ENCODE measurements around the gene ZNF362. TPM values are rescaled to one million over a fixed set of nuclear protein-coding genes. Genes with fewer than 3 reads are reported as not detected.

The ZNF362 gene
- total RNA-seq, 3 donors from 2014 or later (not counting 1 experiment from before 2014, with no cell fraction given): 34.7 to 39.1 (median 38.3) TPM

DNA sequence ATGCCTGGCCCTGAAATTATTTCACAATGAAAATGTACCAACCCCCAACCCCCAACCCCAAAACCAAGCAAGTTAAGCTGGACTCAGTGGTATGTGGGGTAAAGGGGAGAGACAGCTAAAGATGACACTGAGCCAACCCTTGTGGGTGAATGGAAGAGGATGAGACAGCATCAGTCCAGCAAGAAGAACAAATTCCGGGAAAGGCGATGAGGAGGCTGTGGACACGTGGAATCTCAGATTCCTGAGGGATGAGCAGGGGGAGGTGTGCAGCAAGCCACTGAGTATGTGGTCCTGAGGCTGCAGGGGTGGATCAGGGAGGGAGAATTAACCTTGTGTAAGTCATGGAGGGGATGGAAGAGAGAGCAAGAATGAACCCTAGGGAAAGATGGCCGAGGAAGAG, 14.4 kb upstream of the ZNF362 start:
- H3K4me1 ChIP-seq (ENCODE audit: control insufficient read depth, insufficient read depth, low read length): peaks cover 6% of the 10 kb centered on the region
- H3K27me3 Mint-ChIP-seq (ENCODE audit: low read depth in 2 of 2): peaks cover 3 to 18% of the 10 kb centered on the region in 2 donors
- ATAC-seq (no peak), DNase-seq (no peak)
- 91% methylated on average over 4 of the region's 4 CpGs for WGBS (ENCODE audit: insufficient coverage)
- TF ChIP-seq, protein P1, sequence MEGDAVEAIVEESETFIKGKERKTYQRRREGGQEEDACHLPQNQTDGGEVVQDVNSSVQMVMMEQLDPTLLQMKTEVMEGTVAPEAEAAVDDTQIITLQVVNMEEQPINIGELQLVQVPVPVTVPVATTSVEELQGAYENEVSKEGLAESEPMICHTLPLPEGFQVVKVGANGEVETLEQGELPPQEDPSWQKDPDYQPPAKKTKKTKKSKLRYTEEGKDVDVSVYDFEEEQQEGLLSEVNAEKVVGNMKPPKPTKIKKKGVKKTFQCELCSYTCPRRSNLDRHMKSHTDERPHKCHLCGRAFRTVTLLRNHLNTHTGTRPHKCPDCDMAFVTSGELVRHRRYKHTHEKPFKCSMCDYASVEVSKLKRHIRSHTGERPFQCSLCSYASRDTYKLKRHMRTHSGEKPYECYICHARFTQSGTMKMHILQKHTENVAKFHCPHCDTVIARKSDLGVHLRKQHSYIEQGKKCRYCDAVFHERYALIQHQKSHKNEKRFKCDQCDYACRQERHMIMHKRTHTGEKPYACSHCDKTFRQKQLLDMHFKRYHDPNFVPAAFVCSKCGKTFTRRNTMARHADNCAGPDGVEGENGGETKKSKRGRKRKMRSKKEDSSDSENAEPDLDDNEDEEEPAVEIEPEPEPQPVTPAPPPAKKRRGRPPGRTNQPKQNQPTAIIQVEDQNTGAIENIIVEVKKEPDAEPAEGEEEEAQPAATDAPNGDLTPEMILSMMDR (IDR thresholded peaks at IDR 0.05): no peak
- H3K36me3 ChIP-seq (ENCODE audit: control insufficient read depth, insufficient read depth, low read length): no peaks in the 10 kb centered on the region
- H3K27me3 ChIP-seq (ENCODE audit: control insufficient read depth, insufficient read depth, low read length): no peaks in the 10 kb centered on the region
- H3K9me3 Mint-ChIP-seq: no peaks in the 10 kb centered on the region
- H3K27ac ChIP-seq (ENCODE audit: low read length): no peak overlapping the region
- peaks cover 5 to 6% of the 10 kb centered on the region in 2 donors for H3K4me1 Mint-ChIP-seq
- no peak overlapping the region for H3K4me3 ChIP-seq (ENCODE audit: low read length)
- no peaks in the 10 kb centered on the region for H3K9me3 ChIP-seq (ENCODE audit: control insufficient read depth, insufficient read depth, low read length)
- H3K36me3 Mint-ChIP-seq: no peaks in the 10 kb centered on the region
- H3K27ac Mint-ChIP-seq: no peak overlapping the region
- H3K4me3 Mint-ChIP-seq: no peak overlapping the region
- intact Hi-C loops (cut with micrococcal nuclease): no loop called here

DNA sequence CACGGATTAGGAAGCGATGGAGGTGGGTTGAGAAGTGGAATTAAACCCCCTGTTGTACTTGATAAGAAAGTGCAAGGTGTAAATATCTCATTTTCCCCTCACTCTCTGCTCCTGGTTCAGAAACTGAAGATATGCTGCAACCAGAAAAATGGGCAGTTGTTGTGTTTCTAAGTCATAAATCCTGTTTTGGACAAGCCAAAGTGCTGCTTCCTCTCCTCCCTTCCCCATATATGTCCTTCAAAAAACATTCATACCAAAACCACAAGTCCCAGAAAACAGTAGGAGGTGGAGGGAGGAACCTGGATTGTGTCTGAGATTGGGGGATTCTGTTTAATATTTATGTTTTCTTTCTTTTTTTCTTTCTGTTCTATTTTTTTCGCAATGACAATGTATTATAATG, 13.6 kb upstream of the ZNF362 start:
- Histone ChIP-seq H3K4me1 (ENCODE audit: control insufficient read depth, insufficient read depth, low read length) (peaks cover 2% of the 10 kb centered on the region), H3K36me3 (ENCODE audit: control insufficient read depth, insufficient read depth, low read length) (no peaks in the 10 kb centered on the region), H3K27ac (ENCODE audit: low read length) (no peak overlapping the region), H3K4me3 (ENCODE audit: low read length) (no peak overlapping the region), H3K27me3 (ENCODE audit: control insufficient read depth, insufficient read depth, low read length) (no peaks in the 10 kb centered on the region), H3K9me3 (ENCODE audit: control insufficient read depth, insufficient read depth, low read length) (no peaks in the 10 kb centered on the region)
- Mint-ChIP-seq H3K9me3 (no peaks in the 10 kb centered on the region), H3K36me3 (no peaks in the 10 kb centered on the region), H3K27me3 (ENCODE audit: low read depth in 2 of 2) (peaks cover 3 to 18% of the 10 kb centered on the region in 2 donors), H3K4me3 (no peak overlapping the region), H3K4me1 (peaks cover 1% of the 10 kb centered on the region in 2 donors), H3K27ac (no peak overlapping the region)
- TF ChIP-seq, protein P1 (IDR thresholded peaks at IDR 0.05): no peak
- ATAC-seq: no peak
- DNase-seq: no peak
- intact Hi-C loops (cut with micrococcal nuclease): no loop called here
- WGBS (ENCODE audit: insufficient coverage): no CpG with 5 or more reads among the region's 3 CpGs

DNA sequence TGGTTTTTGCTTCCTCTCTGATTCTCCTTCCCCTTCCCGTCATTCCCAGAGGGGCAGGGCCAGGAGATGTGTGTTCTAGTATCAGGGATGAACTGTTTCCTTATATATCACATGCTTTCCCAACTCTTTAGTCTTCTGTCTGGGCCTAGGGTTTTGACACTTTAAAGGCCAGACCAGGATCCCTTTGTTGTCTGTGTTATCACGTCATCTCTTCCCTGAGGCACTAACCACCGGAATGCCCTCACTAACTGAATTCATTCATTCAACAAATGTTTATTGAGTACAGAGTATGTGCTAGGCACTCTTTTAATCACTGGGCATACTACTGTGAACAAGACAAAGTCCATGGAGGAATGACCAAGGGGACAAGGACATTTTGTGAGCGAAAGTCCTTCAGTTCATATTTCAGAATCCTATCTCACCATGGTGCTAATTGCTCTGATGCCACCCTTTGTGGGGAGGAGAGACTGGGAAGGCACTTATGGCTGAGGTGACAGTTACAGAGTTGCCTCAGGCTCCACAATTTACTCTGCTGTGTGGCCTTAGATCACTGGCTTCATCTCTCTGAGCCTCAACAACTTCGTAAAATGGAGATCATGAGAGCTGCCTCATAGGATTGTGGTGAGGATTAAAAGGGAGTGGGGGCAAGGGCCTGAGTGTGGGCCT, 12.0 kb upstream of the ZNF362 start:
- Mint-ChIP-seq H3K4me1 (peaks cover 0 to 5% of the 10 kb centered on the region in 2 donors), H3K36me3 (no peaks in the 10 kb centered on the region), H3K27me3 (ENCODE audit: low read depth in 2 of 2) (peaks cover 10 to 24% of the 10 kb centered on the region in 2 donors), H3K9me3 (no peaks in the 10 kb centered on the region), H3K27ac (no peak overlapping the region), H3K4me3 (no peak overlapping the region)
- no peak overlapping the region for H3K27ac ChIP-seq (ENCODE audit: low read length)
- no peaks in the 10 kb centered on the region for H3K36me3 ChIP-seq (ENCODE audit: control insufficient read depth, insufficient read depth, low read length)
- H3K4me3 ChIP-seq (ENCODE audit: low read length): no peak overlapping the region
- ATAC-seq (no peak), DNase-seq (no peak)
- 93% methylated on average over 3 of the region's 5 CpGs for WGBS (ENCODE audit: insufficient coverage)
- no peaks in the 10 kb centered on the region for H3K9me3 ChIP-seq (ENCODE audit: control insufficient read depth, insufficient read depth, low read length)
- intact Hi-C loops (cut with micrococcal nuclease): no loop called here
- no peaks in the 10 kb centered on the region for H3K4me1 ChIP-seq (ENCODE audit: control insufficient read depth, insufficient read depth, low read length)
- TF ChIP-seq, protein P1 (IDR thresholded peaks at IDR 0.05): no peak
- no peaks in the 10 kb centered on the region for H3K27me3 ChIP-seq (ENCODE audit: control insufficient read depth, insufficient read depth, low read length)

DNA sequence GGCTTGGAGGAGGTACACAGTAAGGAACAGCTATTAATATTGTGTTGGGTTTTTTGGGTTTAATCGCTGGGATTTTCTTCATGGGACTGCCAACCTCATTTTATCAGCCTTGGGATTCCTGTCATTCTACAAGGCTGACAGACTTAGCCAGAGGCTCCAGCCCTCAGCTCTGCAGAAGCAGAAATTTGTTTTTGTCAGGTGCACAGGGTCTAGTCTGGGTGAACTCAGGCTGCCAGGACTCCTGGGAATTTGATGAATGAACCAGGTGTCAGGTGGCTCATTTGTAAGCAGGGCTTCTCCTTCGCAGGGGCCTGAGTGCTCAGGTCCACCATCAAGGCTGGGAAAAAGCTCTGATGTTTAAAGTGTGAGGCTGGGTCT, 11.5 kb upstream of the ZNF362 start:
- Mint-ChIP-seq H3K9me3 (no peaks in the 10 kb centered on the region), H3K27me3 (ENCODE audit: low read depth in 2 of 2) (peaks cover 10 to 23% of the 10 kb centered on the region in 2 donors), H3K4me3 (no peak overlapping the region), H3K4me1 (peaks cover 0 to 5% of the 10 kb centered on the region in 2 donors), H3K36me3 (no peaks in the 10 kb centered on the region), H3K27ac (no peak overlapping the region)
- no peak for DNase-seq
- Histone ChIP-seq H3K27ac (ENCODE audit: low read length) (no peak overlapping the region), H3K9me3 (ENCODE audit: control insufficient read depth, insufficient read depth, low read length) (no peaks in the 10 kb centered on the region), H3K36me3 (ENCODE audit: control insufficient read depth, insufficient read depth, low read length) (no peaks in the 10 kb centered on the region), H3K4me1 (ENCODE audit: control insufficient read depth, insufficient read depth, low read length) (no peaks in the 10 kb centered on the region), H3K4me3 (ENCODE audit: low read length) (no peak overlapping the region), H3K27me3 (ENCODE audit: control insufficient read depth, insufficient read depth, low read length) (peaks cover under 1% of the 10 kb centered on the region)
- ATAC-seq: no peak
- intact Hi-C loops (cut with micrococcal nuclease): no loop called here
- TF ChIP-seq, protein P1 (IDR thresholded peaks at IDR 0.05): no peak
- 100% methylated on average over 1 of the region's 2 CpGs for WGBS (ENCODE audit: insufficient coverage)
